H1 (cell line): ENCODE results near the gene CROCC2. TPM values are rescaled to one million over a fixed set of nuclear protein-coding genes. Genes with fewer than 3 reads are reported as not detected.

Source experiments
- CTCF ChIA-PET: fragments of 300-600 bp; sonication (Branson Sonifier 250); formaldehyde crosslinking; loops from one replicate; lab custom pipeline; 2021; ENCODE audit not compliant: partially characterized antibody; lab: Charles Lee
- POLR2A ChIA-PET: fragments of 300-600 bp; sonication (Branson Sonifier 250); formaldehyde crosslinking; loops from one replicate; lab custom pipeline; 2021; ENCODE audit warnings: inconsistent platforms; ENCODE audit not compliant: partially characterized antibody; lab: Charles Lee
- DNase-seq, 2 experiments: peaks; one replicate each; pipeline versions ENCODE4 v3.0.0 to v3.0.0-alpha.2; 2010 to 2022; ENCODE audit warnings: low spot score in 2 of 2, low read depth in 1 of 2, mixed read lengths in 1 of 2
- FAIRE-seq: peaks from 2 replicates; lab custom pipeline; 2011; peaks lifted over from hg19 to GRCh38; lab: Jason Lieb, UNC
- H2AFZ ChIP-seq: 2 replicates; pipeline ENCODE4 v1.8.1; 2012; ENCODE audit warnings: low read length, inconsistent platforms
- H2AK5ac ChIP-seq: 2 replicates; pipeline ENCODE4 v1.6.1; 2013; ENCODE audit warnings: low read depth, low read length
- H2BK120ac ChIP-seq: replicated peaks from 2 replicates; pipeline ENCODE3; 2013; ENCODE audit warnings: low read depth, low read length, inconsistent platforms
- H2BK12ac ChIP-seq: 2 replicates; pipeline ENCODE4 v1.6.1; 2013; ENCODE audit warnings: low read depth, low read length
- H2BK15ac ChIP-seq: 2 replicates; pipeline ENCODE4 v1.6.1; 2013; ENCODE audit warnings: low read length
- H2BK20ac ChIP-seq: 2 replicates; pipeline ENCODE4 v1.6.1; 2013; ENCODE audit warnings: low read length
- H2BK5ac ChIP-seq: 2 replicates; pipeline ENCODE4 v1.6.1; 2013; ENCODE audit warnings: low read depth, low read length
- H3K14ac ChIP-seq: 2 replicates; pipeline ENCODE4 v1.6.1; 2013; ENCODE audit warnings: inconsistent platforms; ENCODE audit not compliant: insufficient read length
- H3K18ac ChIP-seq: 2 replicates; pipeline ENCODE4 v1.6.1; 2013; ENCODE audit warnings: low read length; ENCODE audit errors: extremely low read depth
- H3K23ac ChIP-seq: 2 replicates; pipeline ENCODE4 v1.6.1; 2013; ENCODE audit warnings: inconsistent platforms; ENCODE audit not compliant: insufficient read length
- H3K23me2 ChIP-seq: 2 replicates; pipeline ENCODE4 v1.6.1; 2013; ENCODE audit warnings: low read depth, low read length
- H3K27ac ChIP-seq: 2 replicates; pipeline ENCODE4 v1.6.1; 2011; ENCODE audit warnings: low read depth, low read length, inconsistent platforms
- H3K27me3 ChIP-seq, 4 experiments: replicated peaks in 1 of 4; 1 replicate in 1 of 4; 2 replicates in 3 of 4; pipeline versions ENCODE4 v1.6.1 to v1.8.1; 2011 to 2013; ENCODE audit warnings: low read length in 3 of 4, mild to moderate bottlenecking in 3 of 4, inconsistent platforms in 2 of 4, mixed read lengths in 2 of 4, moderate library complexity in 1 of 4; ENCODE audit not compliant: control insufficient read depth in 3 of 4, insufficient read depth in 3 of 4; ENCODE audit errors: extremely low read depth in 1 of 4
- H3K36me3 ChIP-seq, 4 experiments: 2 replicates each; pipeline versions ENCODE4 v1.6.1 to v1.8.1; 2011 to 2013; ENCODE audit warnings: mild to moderate bottlenecking in 4 of 4, low read length in 3 of 4, moderate library complexity in 2 of 4, control low read depth in 1 of 4, inconsistent platforms in 1 of 4; ENCODE audit not compliant: insufficient read depth in 4 of 4, control insufficient read depth in 2 of 4
- H3K4ac ChIP-seq: replicated peaks from 2 replicates; pipeline ENCODE3; 2013; ENCODE audit warnings: low read length, low read depth, mixed read lengths, inconsistent platforms; ENCODE audit not compliant: insufficient read length
- H3K4me1 ChIP-seq, 4 experiments: replicated peaks in 1 of 4; 1 replicate in 1 of 4; 2 replicates in 3 of 4; pipeline versions ENCODE4 v1.6.1 to v1.8.1; 2011 to 2013; ENCODE audit warnings: low read length in 3 of 4, inconsistent platforms in 2 of 4, mixed read lengths in 1 of 4; ENCODE audit not compliant: insufficient read depth in 4 of 4, control insufficient read depth in 3 of 4
- H3K4me2 ChIP-seq, 2 experiments: 2 replicates each; pipeline versions ENCODE4 v1.6.1 to v1.8.1; 2011 to 2013; ENCODE audit warnings: low read depth in 2 of 2, low read length in 2 of 2, control low read depth in 1 of 2, inconsistent platforms in 1 of 2, mild to moderate bottlenecking in 1 of 2; ENCODE audit not compliant: insufficient read depth in 1 of 2
- H3K4me3 ChIP-seq, 4 experiments: fragments of 200-600, 300-600 bp in 1 of 4; sonication (generic), shearing (Covaris generic), sonication (Bioruptor Twin) in 1 of 4; 2 replicates each; pipeline versions ENCODE4 v1.5.1 to v1.8.1; 2011 to 2016; ENCODE audit warnings: low read length in 4 of 4, low read depth in 3 of 4, control low read depth in 2 of 4, inconsistent platforms in 2 of 4, mild to moderate bottlenecking in 2 of 4, mixed read lengths in 1 of 4, moderate library complexity in 1 of 4; ENCODE audit not compliant: insufficient read depth in 2 of 4; ENCODE audit errors: extremely low read depth in 1 of 4
- H3K56ac ChIP-seq: replicated peaks from 2 replicates; pipeline ENCODE3; 2013; ENCODE audit warnings: low read depth, mild to moderate bottlenecking, mixed read lengths, low read length, inconsistent platforms; ENCODE audit not compliant: insufficient read length
- H3K79me1 ChIP-seq: 2 replicates; pipeline ENCODE4 v1.6.1; 2013; ENCODE audit warnings: low read depth, low read length, control low read depth
- H3K79me2 ChIP-seq, 2 experiments: 2 replicates each; pipeline versions ENCODE4 v1.6.1 to v1.8.1; 2012 to 2013; ENCODE audit warnings: low read length in 2 of 2, mild to moderate bottlenecking in 2 of 2, inconsistent platforms in 1 of 2; ENCODE audit not compliant: insufficient read depth in 2 of 2, control insufficient read depth in 1 of 2
- H3K9ac ChIP-seq, 4 experiments: replicated peaks in 1 of 4; 1 replicate in 1 of 4; 2 replicates in 3 of 4; pipeline versions ENCODE4 v1.6.1 to v1.8.1; 2011 to 2013; ENCODE audit warnings: low read depth in 3 of 4, low read length in 3 of 4, control low read depth in 2 of 4, mild to moderate bottlenecking in 2 of 4, moderate library complexity in 2 of 4, inconsistent platforms in 1 of 4; ENCODE audit errors: extremely low read depth in 1 of 4
- H3K9me3 ChIP-seq, 2 experiments: 2 replicates each; pipeline versions ENCODE4 v1.6.1 to v1.8.1; 2012 to 2013; ENCODE audit warnings: mild to moderate bottlenecking in 2 of 2, moderate library complexity in 2 of 2, control low read depth in 1 of 2, inconsistent platforms in 1 of 2, low read depth in 1 of 2, low read length in 1 of 2, mixed read lengths in 1 of 2; ENCODE audit not compliant: insufficient read depth in 2 of 2
- H4K20me1 ChIP-seq, 2 experiments: replicated peaks in 1 of 2; 2 replicates each; pipeline versions ENCODE3 to v1.8.1; 2011 to 2013; ENCODE audit warnings: inconsistent platforms in 2 of 2, low read length in 2 of 2, mild to moderate bottlenecking in 1 of 2; ENCODE audit not compliant: insufficient read depth in 2 of 2, control insufficient read depth in 1 of 2
- H4K5ac ChIP-seq: 2 replicates; pipeline ENCODE4 v1.6.1; 2013; ENCODE audit warnings: low read length, low read depth, mixed read lengths, inconsistent platforms; ENCODE audit not compliant: insufficient read length
- H4K8ac ChIP-seq: 2 replicates; pipeline ENCODE4 v1.8.0; 2013; ENCODE audit warnings: mild to moderate bottlenecking, moderate library complexity, low read length, inconsistent platforms; ENCODE audit not compliant: insufficient read depth; ENCODE audit errors: extremely low read depth
- H4K91ac ChIP-seq: replicated peaks from 2 replicates; pipeline ENCODE3; 2013; ENCODE audit warnings: low read length, mixed read lengths, inconsistent platforms; ENCODE audit not compliant: insufficient read length
- ASH2L ChIP-seq: fragments of 200-600, 300-600 bp; sonication (generic); IDR thresholded peaks from one replicate; pipeline ENCODE4 v1.7.1; 2017; ENCODE audit warnings: low read length
- CBX5 ChIP-seq: fragments of 300-800, 300-1000 bp; sonication (generic); IDR thresholded peaks from 2 replicates; pipeline ENCODE4 v1.7.1; 2016; ENCODE audit warnings: antibody characterized with exemption, low read length, low read depth
- CHD2 ChIP-seq: IDR thresholded peaks from 2 replicates; pipeline ENCODE4 v1.6.1; 2012; ENCODE audit warnings: low read length, improper control_type of control experiment
- FOSL1 ChIP-seq: IDR thresholded peaks from 2 replicates; pipeline ENCODE4 v1.6.1; 2011; ENCODE audit warnings: mild to moderate bottlenecking, low read depth, low read length, moderate library complexity; ENCODE audit not compliant: insufficient read depth
- HDAC6 ChIP-seq: IDR thresholded peaks from one replicate; pipeline ENCODE4 v1.7.1; 2012; ENCODE audit warnings: low read depth, mild to moderate bottlenecking, inconsistent platforms, low read length, moderate library complexity
- JUN ChIP-seq: IDR thresholded peaks from 2 replicates; pipeline ENCODE4 v1.6.1; 2011; ENCODE audit warnings: low read depth, mild to moderate bottlenecking, improper control_type of control experiment, low read length
- NRF1 ChIP-seq: IDR thresholded peaks from 2 replicates; pipeline ENCODE4 v1.6.1; 2011; ENCODE audit warnings: mild to moderate bottlenecking, low read depth, low read length, improper control_type of control experiment
- RAD21 ChIP-seq, 2 experiments: IDR thresholded peaks in 1 of 2; conservative IDR thresholded peaks in 1 of 2; 2 replicates each; pipeline ENCODE4 v1.6.1; 2011; ENCODE audit warnings: low read depth in 2 of 2, low read length in 2 of 2, improper control_type of control experiment in 1 of 2, inconsistent platforms in 1 of 2, mild to moderate bottlenecking in 1 of 2, moderate library complexity in 1 of 2
- RNF2 ChIP-seq: fragments of 200-900, 300-1000 bp; sonication (generic); IDR thresholded peaks from 2 replicates; pipeline ENCODE4 v1.7.1; 2016; ENCODE audit warnings: borderline replicate concordance, low read depth, mild to moderate bottlenecking, antibody characterized with exemption, low read length; ENCODE audit not compliant: poor library complexity, severe bottlenecking; ENCODE audit errors: missing control alignments
- SRF ChIP-seq: IDR thresholded peaks from 2 replicates; pipeline ENCODE4 v1.6.1; 2011; ENCODE audit warnings: mild to moderate bottlenecking, low read depth, low read length, moderate library complexity
- SUZ12 ChIP-seq: fragments of 200-600 bp; sonication (generic); IDR thresholded peaks from 2 replicates; pipeline ENCODE4 v1.6.1; 2012; ENCODE audit warnings: mild to moderate bottlenecking, inconsistent platforms, low read length, moderate library complexity, mixed read lengths
- TCF12 ChIP-seq: IDR thresholded peaks from 2 replicates; pipeline ENCODE4 v1.6.1; 2011; ENCODE audit warnings: low read depth, mild to moderate bottlenecking, low read length
- WGBS, 2 experiments: shearing (Covaris generic) in 1 of 2; methylation state at CpG; one replicate each; pipeline versions ENCODE4 v1.1.6 to v1.1.7; 2013 to 2015; ENCODE audit warnings: low lambda C conversion rate in 2 of 2, mixed read lengths in 2 of 2, inconsistent platforms in 1 of 2, low coverage in 1 of 2, missing lambda C conversion rate in 1 of 2; ENCODE audit not compliant: insufficient replicate concordance in 2 of 2, insufficient coverage in 1 of 2, insufficient read length in 1 of 2; ENCODE audit errors: extremely low coverage in 1 of 2, missing lambda C conversion rate in 1 of 2; 5-methylcytosine and 5-hydroxymethylcytosine counted together
- polyA plus RNA-seq, 7 experiments: library from polyadenylated mRNA; depleted of rRNA in 3 of 7; stranded (reverse) in 5 of 7; unstranded in 2 of 7; fragments of >200 nt in 5 of 7; fragments of 200-250 nt in 2 of 7; gene quantifications; 1 replicate in 5 of 7; 2 replicates in 1 of 7; 4 replicates in 1 of 7; pipeline versions ENCODE4 v1.2.1 to v1.2.3, GENCODE V29; 2011 to 2013; ENCODE audit warnings: missing spikeins in 2 of 7, mixed read lengths in 2 of 7
- total RNA-seq: library from RNA; stranded (reverse); fragmentation: NEBNext Ultra II Directional; extraction: Animal tissue kit (Norgen Biotek cat#: 25700); gene quantifications from 2 replicates; pipeline ENCODE4 v1.2.1, GENCODE V29; 2021

CROCC2 gene
- total and polyA plus RNA-seq, 2 of the 8 experiments (the other 6 are each of a cell fraction or from before 2014, with no cell fraction given): not detected

DNA sequence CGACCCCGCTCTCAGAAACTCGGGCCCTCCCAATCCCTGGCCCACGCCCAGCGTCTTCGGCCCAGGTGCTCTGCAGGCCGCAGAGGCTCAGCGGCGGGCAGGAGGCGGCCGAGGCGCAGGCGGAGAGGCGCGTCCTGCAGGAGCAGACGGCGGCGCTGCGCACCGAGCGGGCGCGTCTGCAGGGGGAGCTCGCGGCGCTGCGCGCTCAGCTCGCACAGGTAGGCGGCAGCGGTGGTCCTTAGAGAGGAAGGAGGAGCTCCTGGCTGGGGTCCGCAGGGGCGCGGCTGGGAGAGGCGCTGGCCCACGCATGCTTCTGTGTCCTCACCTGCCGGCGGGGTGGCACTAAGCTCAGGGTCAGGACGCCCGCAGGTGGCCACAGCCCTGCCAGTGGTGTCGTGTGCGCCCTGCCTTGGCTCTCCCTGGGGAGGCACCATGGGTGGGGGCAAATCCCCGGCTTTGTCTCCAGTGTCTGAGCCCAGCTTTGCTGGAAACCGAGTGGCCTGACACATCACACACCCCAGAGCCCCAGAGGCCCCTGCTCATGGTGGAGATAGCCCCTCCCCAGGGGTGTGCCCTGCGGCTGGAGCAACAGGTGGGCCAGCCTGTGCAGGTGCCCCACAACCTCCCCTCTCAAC is 77.3 kb downstream of the CROCC2 start:
- H3K23me2 ChIP-seq: peaks cover 2% of the 10 kb centered on the region; the same call in 1 of the 2 replicates
- no peak overlapping the region for H2BK15ac ChIP-seq
- 18% methylated on average over 30 of the region's 45 CpGs; no CpG with 5 or more reads in 1 of the 2 experiments for WGBS, 2 experiments
- no peaks in the 10 kb centered on the region for H3K79me2 ChIP-seq
- H2BK12ac ChIP-seq: no peak overlapping the region
- H3K9me3 ChIP-seq: peaks cover 6 to 11% of the 10 kb centered on the region in 2 experiments; a peak in 3 of 4 replicates
- H2AK5ac ChIP-seq: no peak overlapping the region
- H3K4ac ChIP-seq: no peak overlapping the region
- H3K18ac ChIP-seq: no peak overlapping the region; the same call in 1 of the 2 replicates
- H3K56ac ChIP-seq: no peak overlapping the region
- H2BK120ac ChIP-seq: no peak overlapping the region
- FAIRE-seq: no peak
- no peak overlapping the region for H3K14ac ChIP-seq
- DNase-seq: peak; percentile 68 to 81
- no peak overlapping the region for H2BK5ac ChIP-seq
- H3K9ac ChIP-seq: no peak overlapping the region
- H3K27ac ChIP-seq: no peak overlapping the region
- H2AFZ ChIP-seq: no peak overlapping the region
- POLR2A ChIA-PET: no interaction called here
- peaks cover 0 to 2% of the 10 kb centered on the region in 2 experiments for H4K20me1 ChIP-seq
- peak overlapping the region; percentile 18 to 61; a peak in 3 of 4 replicates for H3K4me2 ChIP-seq
- peaks cover 0 to 3% (median 3%) of the 10 kb centered on the region in 4 experiments; a peak in 3 of 7 replicates for H3K27me3 ChIP-seq
- no peak overlapping the region for H2BK20ac ChIP-seq
- H3K23ac ChIP-seq: no peak overlapping the region
- peaks cover 0 to 3% (median 0%) of the 10 kb centered on the region in 4 experiments; a peak in 1 of 7 replicates for H3K4me1 ChIP-seq
- CTCF ChIA-PET: interaction anchor here (0.6 to 3.5 kb wide), 39 partner anchors 11 to 310 kb away, joined by 3 to 16 read pairs (median 4); no protein-coding TSS in a partner anchor
- no peak overlapping the region for H4K91ac ChIP-seq
- no peaks in the 10 kb centered on the region for H3K79me1 ChIP-seq
- no peak overlapping the region for H4K5ac ChIP-seq
- peak overlapping the region; percentile 75 for H4K8ac ChIP-seq
- peak overlapping the region in 3 of 4 experiments; percentile 10 to 41 (median 19); a peak in 3 of 8 replicates for H3K4me3 ChIP-seq
- no peaks in the 10 kb centered on the region for H3K36me3 ChIP-seq
- TF ChIP-seq JUN (no peak), ASH2L (no peak), RNF2 (no peak), CBX5 (no peak), SRF (no peak), TCF12 (0 out of 2 replicates have a peak, but pooled peaks have one; percentile 13), NRF1 (no peak), HDAC6 (no peak), FOSL1 (no peak), RAD21 (IDR thresholded peaks at IDR 0.05 in 1 of 2, conservative IDR thresholded peaks at IDR 0.05 in 1 of 2; ENCODE audit: low read depth in 2 of 2, low read length in 2 of 2) (peak; percentile 63 to 81), CHD2 (no peak), SUZ12 (no peak)
